Subcutaneous abdominal adipose tissue (tissue), 5 donors: ENCODE measurements around the gene ACO2.
"Not testable (repeated sequence)": the region's sequence is repeated elsewhere in the genome, so short reads cannot be mapped to it uniquely, and the experiment has no call there.

ENCODE experiments used
- H3K27ac ChIP-seq: one replicate; pipeline ENCODE4 v1.7.0; 2013; ENCODE audit warnings: low read depth, mild to moderate bottlenecking, inconsistent platforms, low read length, moderate library complexity
- H3K27me3 ChIP-seq, 5 donors: one replicate each; pipeline ENCODE4 v1.7.0; 2013; ENCODE audit warnings: low read length in 5 of 5, inconsistent platforms in 1 of 5; ENCODE audit not compliant: control insufficient read depth in 5 of 5, insufficient read depth in 4 of 5
- H3K36me3 ChIP-seq, 5 donors: one replicate each; pipeline ENCODE4 v1.7.0; 2013; ENCODE audit warnings: low read length in 5 of 5; ENCODE audit not compliant: control insufficient read depth in 5 of 5, insufficient read depth in 5 of 5
- H3K4me1 ChIP-seq, 5 donors: one replicate each; pipeline ENCODE4 v1.7.0; 2013; ENCODE audit warnings: low read length in 5 of 5, mild to moderate bottlenecking in 3 of 5, moderate library complexity in 1 of 5; ENCODE audit not compliant: control insufficient read depth in 5 of 5, insufficient read depth in 5 of 5
- H3K4me3 ChIP-seq, 5 donors: one replicate each; pipeline ENCODE4 v1.7.0; 2013; ENCODE audit warnings: low read length in 5 of 5, low read depth in 1 of 5
- H3K9ac ChIP-seq, 5 donors: one replicate each; pipeline ENCODE4 v1.7.0; 2013; ENCODE audit warnings: low read length in 5 of 5, mild to moderate bottlenecking in 4 of 5, moderate library complexity in 3 of 5
- H3K9me3 ChIP-seq, 5 donors: one replicate each; pipeline ENCODE4 v1.7.0; 2013; ENCODE audit warnings: low read length in 5 of 5; ENCODE audit not compliant: control insufficient read depth in 5 of 5
- donor health status: healthy.
- donor health status: healthy.
- donor health status: healthy.
- donor health status: healthy.
- donor health status: healthy.

The ACO2 gene

DNA sequence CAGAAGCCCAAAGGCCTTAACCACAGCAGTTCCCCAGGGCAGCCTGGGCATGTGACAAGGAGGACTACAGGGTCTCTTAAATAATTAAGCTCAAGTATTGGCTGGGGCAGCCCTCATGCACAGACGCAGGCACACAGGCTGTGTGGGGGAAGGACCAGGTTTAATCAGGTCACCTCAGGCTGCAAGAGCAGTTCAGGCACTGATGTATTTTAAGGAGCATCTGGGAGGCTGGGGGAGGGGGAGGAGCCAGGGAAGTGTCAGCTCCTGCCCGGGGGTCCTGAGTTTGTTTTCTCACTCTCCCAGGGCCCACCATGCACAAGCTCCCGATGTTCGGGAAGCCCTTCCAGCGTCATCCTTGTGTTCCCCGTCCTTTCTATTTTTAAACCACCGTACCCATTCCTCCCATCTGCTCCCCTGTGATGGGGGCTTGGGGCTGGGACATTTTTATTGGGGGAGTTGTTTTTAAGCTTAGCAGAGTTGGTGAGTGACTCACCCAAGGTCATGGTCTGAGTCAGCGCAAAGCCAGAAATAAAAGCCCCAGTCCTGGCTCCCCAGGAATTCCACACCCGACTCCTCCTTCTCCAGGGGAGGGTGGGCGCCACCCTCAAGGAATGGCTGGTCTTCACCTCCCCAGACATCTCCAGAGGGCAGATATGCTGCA, 94.3 kb downstream of the ACO2 start:
- Histone ChIP-seq H3K4me3 (no peak overlapping the region), H3K4me1 (peaks cover 0 to 11% (median 6%) of the 10 kb centered on the region in 5 donors)

DNA sequence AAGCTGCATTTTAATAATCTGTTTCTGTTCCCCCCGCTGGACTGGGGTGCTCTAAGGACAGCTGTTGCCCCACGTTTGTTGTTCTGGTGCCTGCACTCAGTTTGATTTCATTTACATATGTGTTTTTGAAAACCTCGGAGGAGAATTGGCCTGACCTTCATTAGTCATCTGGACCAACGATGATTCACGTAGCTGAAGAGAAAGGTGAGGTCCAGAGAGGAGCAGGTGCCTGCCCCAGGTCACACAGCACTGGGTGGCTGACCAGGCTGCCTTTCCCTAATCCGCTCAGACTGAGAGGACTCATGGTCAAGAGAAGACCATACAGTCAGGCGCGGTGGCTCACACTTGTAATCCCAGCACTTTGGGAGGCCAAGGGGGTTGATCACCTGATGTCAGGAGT, 95.6 kb downstream of the ACO2 start:
- peaks cover 0 to 11% (median 6%) of the 10 kb centered on the region in 5 donors for H3K4me1 ChIP-seq
- H3K36me3 ChIP-seq = no peaks in the 10 kb centered on the region
- H3K9ac ChIP-seq = no peak overlapping the region
- H3K27me3 ChIP-seq = peaks cover 0 to 28% (median 20%) of the 10 kb centered on the region in 5 donors
- no peak overlapping the region for H3K4me3 ChIP-seq
- H3K9me3 ChIP-seq = no peaks in the 10 kb centered on the region
- no peak overlapping the region for H3K27ac ChIP-seq

More for the DNA sequence above, 94.3 kb downstream of the ACO2 start:
- H3K27ac ChIP-seq = no peak overlapping the region
- H3K36me3 ChIP-seq = no peaks in the 10 kb centered on the region
- H3K9ac ChIP-seq = no peak overlapping the region
- peaks cover 0 to 28% (median 20%) of the 10 kb centered on the region in 5 donors for H3K27me3 ChIP-seq
- no peaks in the 10 kb centered on the region for H3K9me3 ChIP-seq

DNA sequence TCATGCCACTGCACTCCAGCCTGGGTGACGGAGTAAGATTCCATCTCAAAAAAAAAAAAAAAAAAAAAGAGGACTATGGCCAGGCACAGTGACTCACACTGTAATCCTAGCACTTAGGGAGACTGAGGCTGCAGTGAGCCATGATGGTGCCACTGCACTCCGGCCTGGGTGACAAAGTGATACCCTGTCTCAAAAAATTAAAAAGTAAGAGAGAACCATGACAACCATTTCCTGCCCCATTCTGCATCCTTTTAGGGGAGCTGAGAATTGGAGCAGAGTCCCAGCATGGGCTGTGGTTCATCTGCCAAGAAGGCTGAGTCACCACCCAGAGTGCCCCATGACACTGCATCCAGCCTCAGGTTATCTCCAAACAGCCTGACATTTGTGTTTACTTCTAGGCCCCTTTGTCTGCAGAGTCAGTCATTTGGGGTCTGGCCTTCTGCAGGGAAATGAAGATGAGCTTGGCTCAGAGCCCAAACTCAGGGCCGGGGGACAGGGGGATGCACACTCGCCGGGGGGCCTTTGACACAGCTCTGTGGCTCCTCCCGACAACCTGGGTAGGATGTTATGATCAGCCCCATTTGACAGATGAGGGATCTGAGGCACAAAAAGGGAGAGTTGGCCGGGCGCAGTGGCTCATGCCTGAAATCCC, 96.6 kb downstream of the ACO2 start:
- H3K36me3 ChIP-seq = no peaks in the 10 kb centered on the region
- H3K27me3 ChIP-seq = peaks cover 0 to 21% (median 16%) of the 10 kb centered on the region in 5 donors
- no peaks in the 10 kb centered on the region for H3K9me3 ChIP-seq
- H3K9ac ChIP-seq = no peak overlapping the region
- no peak overlapping the region for H3K27ac ChIP-seq
- H3K4me1 ChIP-seq = peaks cover 0 to 11% (median 6%) of the 10 kb centered on the region in 5 donors
- no peak overlapping the region for H3K4me3 ChIP-seq

DNA sequence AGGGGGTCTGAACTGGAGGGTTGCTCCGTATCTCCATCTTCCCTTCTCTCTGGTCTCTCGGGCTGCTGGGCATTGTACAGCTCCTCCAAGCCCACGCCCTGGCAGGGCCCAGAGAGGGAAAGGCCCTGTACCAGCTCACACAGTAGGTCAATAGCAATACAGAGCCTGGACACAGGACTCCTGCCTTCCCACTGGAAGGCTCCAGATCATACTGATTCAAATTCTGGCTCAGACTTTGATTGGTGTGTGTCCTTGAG, 98.5 kb downstream of the ACO2 start:
- no peak overlapping the region for H3K4me3 ChIP-seq
- H3K27ac ChIP-seq = no peak overlapping the region
- no peaks in the 10 kb centered on the region for H3K36me3 ChIP-seq
- peaks cover 0 to 6% (median 3%) of the 10 kb centered on the region in 5 donors for H3K27me3 ChIP-seq
- no peaks in the 10 kb centered on the region for H3K9me3 ChIP-seq
- peaks cover 0 to 11% (median 6%) of the 10 kb centered on the region in 5 donors for H3K4me1 ChIP-seq
- no peak overlapping the region for H3K9ac ChIP-seq

DNA sequence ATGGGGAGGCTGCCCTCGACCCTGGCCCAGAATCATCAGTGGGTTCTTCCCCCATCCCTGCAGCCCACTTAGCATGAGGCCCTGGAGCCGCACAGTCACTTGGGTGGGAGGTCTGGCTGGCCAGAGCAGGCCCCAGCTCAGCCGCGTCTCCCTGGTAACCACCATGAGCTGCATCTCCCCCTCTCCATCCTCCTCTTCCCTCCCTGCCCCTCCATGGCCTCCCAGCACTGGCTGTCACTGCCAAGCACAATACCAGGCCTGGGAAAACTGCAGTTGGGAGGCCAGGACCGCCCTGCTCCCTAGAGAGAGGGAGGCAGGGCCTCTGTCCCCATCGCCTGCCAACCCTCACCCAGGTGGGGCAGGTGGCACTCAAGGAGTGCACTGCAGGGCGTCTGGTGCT, 99.9 kb downstream of the ACO2 start:
- no peaks in the 10 kb centered on the region for H3K9me3 ChIP-seq
- no peak overlapping the region for H3K27ac ChIP-seq
- no peak overlapping the region for H3K4me3 ChIP-seq
- no peaks in the 10 kb centered on the region for H3K36me3 ChIP-seq
- no peaks in the 10 kb centered on the region for H3K27me3 ChIP-seq
- H3K9ac ChIP-seq = no peak overlapping the region
- H3K4me1 ChIP-seq = peaks cover 0 to 11% (median 6%) of the 10 kb centered on the region in 5 donors

DNA sequence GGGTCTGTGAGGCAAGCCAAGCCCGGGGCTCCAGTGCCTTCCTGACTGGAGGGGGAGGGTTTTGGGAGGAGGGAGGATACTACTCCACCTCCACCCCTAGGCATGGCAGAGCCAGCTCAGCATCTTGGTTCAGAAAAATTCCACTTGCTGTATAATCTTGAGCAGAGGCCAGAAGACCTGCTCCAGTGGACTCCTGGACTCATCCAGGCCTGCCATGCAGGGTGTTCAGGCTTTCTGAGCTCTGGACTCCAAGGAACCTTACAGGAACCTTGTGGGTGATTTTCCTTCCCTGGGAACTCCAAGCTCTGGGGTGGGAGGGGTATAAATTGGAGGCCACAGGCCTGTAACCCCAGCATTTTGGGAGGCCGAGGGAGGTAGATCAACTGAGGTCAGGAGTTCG, 101.3 kb downstream of the ACO2 start:
- Histone ChIP-seq H3K4me1 (peaks cover 5 to 23% (median 15%) of the 10 kb centered on the region in 5 donors), H3K9ac (no peak overlapping the region), H3K4me3 (no peak overlapping the region), H3K27me3 (no peaks in the 10 kb centered on the region), H3K9me3 (no peaks in the 10 kb centered on the region), H3K36me3 (no peaks in the 10 kb centered on the region), H3K27ac (no peak overlapping the region)

DNA sequence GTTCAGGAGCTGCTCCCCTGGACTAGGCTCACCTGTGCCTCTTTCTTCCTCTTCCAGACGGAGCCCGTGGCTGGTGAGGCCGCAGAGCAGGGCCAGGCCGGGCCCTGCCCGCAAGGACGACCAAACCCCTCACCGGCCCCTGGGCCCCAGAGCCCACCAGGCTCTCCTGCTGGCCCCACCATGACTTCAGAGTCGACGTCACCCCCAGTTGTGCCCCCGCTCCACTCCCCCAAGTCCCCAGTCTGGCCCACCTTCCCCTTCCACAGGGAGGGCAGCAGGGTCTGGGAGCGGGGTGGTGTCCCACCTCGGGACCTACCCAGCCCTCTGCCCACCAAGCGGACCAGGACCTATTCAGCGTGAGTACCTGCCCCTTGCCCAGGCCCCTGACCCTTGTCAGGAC, 102.9 kb downstream of the ACO2 start:
- Histone ChIP-seq H3K27me3 (no peaks in the 10 kb centered on the region), H3K9ac (no peak overlapping the region), H3K4me3 (no peak overlapping the region), H3K4me1 (peaks cover 5 to 33% (median 22%) of the 10 kb centered on the region in 5 donors), H3K36me3 (peaks cover 0 to 10% (median 8%) of the 10 kb centered on the region in 5 donors), H3K9me3 (no peaks in the 10 kb centered on the region), H3K27ac (no peak overlapping the region)

DNA sequence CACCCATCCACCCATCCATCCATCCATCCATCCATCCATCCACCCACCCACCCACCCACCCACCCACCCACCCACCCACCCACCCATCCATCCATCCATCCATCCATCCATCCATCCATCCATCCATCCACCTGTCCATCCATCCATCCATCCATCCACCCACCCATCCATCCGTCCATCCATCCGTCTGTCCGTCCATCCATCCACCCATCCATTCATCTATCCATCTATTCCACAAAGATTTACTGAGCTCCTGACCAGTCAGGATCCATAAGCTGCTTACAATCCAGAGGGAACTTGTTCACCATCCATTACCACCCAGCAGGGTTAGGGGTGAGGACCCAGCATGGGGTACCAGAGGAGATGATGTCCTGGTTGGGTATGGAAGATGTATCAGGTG, 103.4 kb downstream of the ACO2 start:
- H3K27me3 ChIP-seq = not testable (repeated sequence)

DNA sequence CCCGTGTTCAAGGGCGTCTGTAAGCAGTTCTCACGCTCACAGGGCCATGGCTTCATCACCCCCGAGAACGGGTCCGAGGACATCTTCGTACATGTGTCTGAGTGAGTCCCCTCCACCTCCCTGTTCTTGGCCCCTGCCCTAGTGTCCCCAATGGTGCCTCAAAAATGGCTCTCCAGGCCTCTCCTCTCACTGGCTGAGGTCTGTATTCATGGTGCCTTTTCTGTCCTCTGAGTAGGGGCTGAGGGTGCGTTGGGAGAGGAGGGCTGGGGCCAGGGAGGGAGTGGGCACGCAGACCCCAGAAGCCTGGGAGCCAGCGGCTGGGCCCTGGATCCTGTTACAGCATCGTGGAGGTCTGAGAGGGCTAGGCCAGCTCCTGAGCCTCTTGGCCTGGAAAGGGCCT, 104.8 kb downstream of the ACO2 start:
- Histone ChIP-seq H3K4me1 (peaks cover 5 to 31% (median 22%) of the 10 kb centered on the region in 5 donors), H3K36me3 (peaks cover 0 to 29% (median 25%) of the 10 kb centered on the region in 5 donors), H3K9me3 (no peaks in the 10 kb centered on the region), H3K9ac (no peak overlapping the region), H3K27me3 (no peaks in the 10 kb centered on the region), H3K4me3 (no peak overlapping the region), H3K27ac (no peak overlapping the region)

More for the DNA sequence above, 103.4 kb downstream of the ACO2 start:
- not testable (repeated sequence) for H3K9ac ChIP-seq, H3K27ac ChIP-seq, H3K4me3 ChIP-seq, H3K9me3 ChIP-seq
- Histone ChIP-seq H3K36me3 (peaks cover 0 to 15% (median 13%) of the 10 kb centered on the region in 5 donors), H3K4me1 (peaks cover 5 to 32% (median 22%) of the 10 kb centered on the region in 5 donors)

DNA sequence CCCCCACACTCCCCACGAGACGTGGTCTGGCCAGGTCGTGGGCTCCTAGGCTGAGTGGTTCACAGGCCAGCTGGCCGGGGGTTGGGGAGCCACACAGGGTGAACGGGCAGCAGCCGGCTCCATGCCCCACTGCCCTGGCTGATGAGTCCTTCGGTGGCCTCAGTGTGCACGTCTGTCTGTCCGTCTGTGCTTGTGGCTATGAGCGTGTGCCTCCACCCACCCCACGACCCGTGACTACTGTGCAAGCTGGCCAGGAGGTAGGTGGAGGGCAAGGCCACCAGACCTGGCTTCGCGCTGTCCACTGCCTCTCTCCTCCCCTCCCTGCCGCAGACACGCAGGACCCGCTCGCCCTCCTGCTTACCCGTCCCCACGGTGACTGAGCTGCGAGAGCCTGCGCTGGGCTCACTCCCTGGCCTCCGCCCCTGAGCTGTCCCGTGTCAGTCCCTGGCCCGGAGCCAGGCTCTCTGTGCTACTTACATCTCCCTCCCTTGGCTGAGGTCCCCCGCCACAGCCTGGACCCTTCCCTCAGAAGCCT, 106.0 kb downstream of the ACO2 start:
- Histone ChIP-seq H3K27me3 (no peaks in the 10 kb centered on the region), H3K9ac (peak overlapping the region in 2 of 5 donors; percentile 33 to 68), H3K36me3 (peaks cover 0 to 41% (median 36%) of the 10 kb centered on the region in 5 donors), H3K9me3 (no peaks in the 10 kb centered on the region), H3K4me3 (peak overlapping the region in 4 of 5 donors; percentile 27 to 49 (median 36)), H3K27ac (peak overlapping the region; percentile 37), H3K4me1 (peaks cover 5 to 31% (median 22%) of the 10 kb centered on the region in 5 donors)
